ENCODE data around the gene KCNIP1. TPM values are rescaled to one million over a fixed set of nuclear protein-coding genes. Genes with fewer than 3 reads are reported as not detected.

KCNIP1 gene
- polyA plus RNA-seq, 1 of the 3 experiments (the other 2 are of a cell fraction), result 1.3 TPM

DNA sequence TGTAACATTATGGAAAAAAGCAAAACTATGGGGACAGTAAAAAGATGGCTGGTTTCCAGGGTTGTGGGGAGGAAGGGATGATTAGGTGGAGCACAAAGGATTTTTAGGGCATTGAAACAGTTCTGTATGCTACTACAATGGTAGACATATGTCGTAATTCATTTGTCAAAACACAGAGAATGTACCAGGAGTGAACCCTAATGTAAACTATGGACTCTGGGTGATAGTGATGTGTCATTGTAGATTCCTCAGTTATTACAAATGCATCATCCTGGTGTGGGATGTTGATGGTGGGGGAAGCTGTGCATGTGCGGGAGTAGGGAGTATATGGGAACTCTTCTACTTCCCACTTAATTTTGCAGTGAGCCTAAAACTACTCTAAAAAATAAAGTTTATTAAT lies 144.7 kb downstream of the KCNIP1 start:
- 54% methylated on average over 2 of the region's 2 CpGs for WGBS (ENCODE audit: low lambda C conversion rate)
- DNase-seq, result no peak
- no peak for TF ChIP-seq FOXM1 (IDR thresholded peaks at IDR 0.05; ENCODE audit: low read depth)
- no peak for TF ChIP-seq RXRA (IDR thresholded peaks at IDR 0.05; ENCODE audit: borderline replicate concordance, low read depth)
- TF ChIP-seq, protein P1, sequence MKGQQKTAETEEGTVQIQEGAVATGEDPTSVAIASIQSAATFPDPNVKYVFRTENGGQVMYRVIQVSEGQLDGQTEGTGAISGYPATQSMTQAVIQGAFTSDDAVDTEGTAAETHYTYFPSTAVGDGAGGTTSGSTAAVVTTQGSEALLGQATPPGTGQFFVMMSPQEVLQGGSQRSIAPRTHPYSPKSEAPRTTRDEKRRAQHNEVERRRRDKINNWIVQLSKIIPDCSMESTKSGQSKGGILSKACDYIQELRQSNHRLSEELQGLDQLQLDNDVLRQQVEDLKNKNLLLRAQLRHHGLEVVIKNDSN (IDR thresholded peaks at IDR 0.05; ENCODE audit: borderline replicate concordance, low read depth), result no peak
- TF ChIP-seq EZH2phosphoT487 (IDR thresholded peaks at IDR 0.05; ENCODE audit: borderline replicate concordance, low read depth), result no peak
- TF ChIP-seq, protein P2, sequence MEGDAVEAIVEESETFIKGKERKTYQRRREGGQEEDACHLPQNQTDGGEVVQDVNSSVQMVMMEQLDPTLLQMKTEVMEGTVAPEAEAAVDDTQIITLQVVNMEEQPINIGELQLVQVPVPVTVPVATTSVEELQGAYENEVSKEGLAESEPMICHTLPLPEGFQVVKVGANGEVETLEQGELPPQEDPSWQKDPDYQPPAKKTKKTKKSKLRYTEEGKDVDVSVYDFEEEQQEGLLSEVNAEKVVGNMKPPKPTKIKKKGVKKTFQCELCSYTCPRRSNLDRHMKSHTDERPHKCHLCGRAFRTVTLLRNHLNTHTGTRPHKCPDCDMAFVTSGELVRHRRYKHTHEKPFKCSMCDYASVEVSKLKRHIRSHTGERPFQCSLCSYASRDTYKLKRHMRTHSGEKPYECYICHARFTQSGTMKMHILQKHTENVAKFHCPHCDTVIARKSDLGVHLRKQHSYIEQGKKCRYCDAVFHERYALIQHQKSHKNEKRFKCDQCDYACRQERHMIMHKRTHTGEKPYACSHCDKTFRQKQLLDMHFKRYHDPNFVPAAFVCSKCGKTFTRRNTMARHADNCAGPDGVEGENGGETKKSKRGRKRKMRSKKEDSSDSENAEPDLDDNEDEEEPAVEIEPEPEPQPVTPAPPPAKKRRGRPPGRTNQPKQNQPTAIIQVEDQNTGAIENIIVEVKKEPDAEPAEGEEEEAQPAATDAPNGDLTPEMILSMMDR (IDR thresholded peaks at IDR 0.05), result no peak
- no peak for TF ChIP-seq FOSL2 (IDR thresholded peaks at IDR 0.05; ENCODE audit: borderline replicate concordance, low read depth)
- TF ChIP-seq, protein P3, sequence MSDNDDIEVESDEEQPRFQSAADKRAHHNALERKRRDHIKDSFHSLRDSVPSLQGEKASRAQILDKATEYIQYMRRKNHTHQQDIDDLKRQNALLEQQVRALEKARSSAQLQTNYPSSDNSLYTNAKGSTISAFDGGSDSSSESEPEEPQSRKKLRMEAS (IDR thresholded peaks at IDR 0.05; ENCODE audit: low read depth), result no peak
- no peak for TF ChIP-seq GABPA (IDR thresholded peaks at IDR 0.05; ENCODE audit: low read depth)
- TF ChIP-seq, protein P4, sequence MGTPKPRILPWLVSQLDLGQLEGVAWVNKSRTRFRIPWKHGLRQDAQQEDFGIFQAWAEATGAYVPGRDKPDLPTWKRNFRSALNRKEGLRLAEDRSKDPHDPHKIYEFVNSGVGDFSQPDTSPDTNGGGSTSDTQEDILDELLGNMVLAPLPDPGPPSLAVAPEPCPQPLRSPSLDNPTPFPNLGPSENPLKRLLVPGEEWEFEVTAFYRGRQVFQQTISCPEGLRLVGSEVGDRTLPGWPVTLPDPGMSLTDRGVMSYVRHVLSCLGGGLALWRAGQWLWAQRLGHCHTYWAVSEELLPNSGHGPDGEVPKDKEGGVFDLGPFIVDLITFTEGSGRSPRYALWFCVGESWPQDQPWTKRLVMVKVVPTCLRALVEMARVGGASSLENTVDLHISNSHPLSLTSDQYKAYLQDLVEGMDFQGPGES (IDR thresholded peaks at IDR 0.05; ENCODE audit: low read depth, low read length), result no peak
- TF ChIP-seq EP300 (IDR thresholded peaks at IDR 0.05; ENCODE audit: borderline replicate concordance in 1 of 2, low read depth in 1 of 2, low read length in 1 of 2), result no peak
- TF ChIP-seq SMC3 (IDR thresholded peaks at IDR 0.05; ENCODE audit: low read depth, low read length), result no peak
- no peak for TF ChIP-seq RAD21 (IDR thresholded peaks at IDR 0.05; ENCODE audit: low read length)
- Histone ChIP-seq H3K9me3 (no peaks in the 10 kb centered on the region), H3K27ac (ENCODE audit: low read depth in 2 of 2, low read length in 1 of 2) (no peak overlapping the region), H3K36me3 (replicated peaks in 1 of 2; ENCODE audit: control insufficient read depth in 1 of 2, insufficient read depth in 2 of 2, low read length in 1 of 2) (no peaks in the 10 kb centered on the region), H3K9me2 (no peaks in the 10 kb centered on the region), H3K79me2 (ENCODE audit: insufficient read depth) (no peaks in the 10 kb centered on the region), H4K20me1 (ENCODE audit: insufficient read depth) (no peaks in the 10 kb centered on the region), H3K27me3 (ENCODE audit: insufficient read depth) (no peaks in the 10 kb centered on the region; the same call in 1 of the 2 replicates), H3K4me3 (ENCODE audit: low read depth in 2 of 2, low read length in 1 of 2) (no peak overlapping the region), H3K9ac (no peak overlapping the region), H3K4me1 (ENCODE audit: control insufficient read depth in 1 of 2, insufficient read depth in 2 of 2, low read depth in 1 of 2, low read length in 1 of 2) (no peaks in the 10 kb centered on the region), H2AFZ (ENCODE audit: low read depth) (no peak overlapping the region), H3F3A (replicated peaks; ENCODE audit: insufficient read depth) (no peaks in the 10 kb centered on the region), H3K4me2 (no peak overlapping the region)
- ChIA-PET CTCF (interaction anchor here (0.9 to 2.3 kb wide), 3 partner anchors 10 to 23 kb away, joined by 3 to 10 read pairs (median 7); no protein-coding TSS in a partner anchor), POLR2A (no interaction called here)

DNA sequence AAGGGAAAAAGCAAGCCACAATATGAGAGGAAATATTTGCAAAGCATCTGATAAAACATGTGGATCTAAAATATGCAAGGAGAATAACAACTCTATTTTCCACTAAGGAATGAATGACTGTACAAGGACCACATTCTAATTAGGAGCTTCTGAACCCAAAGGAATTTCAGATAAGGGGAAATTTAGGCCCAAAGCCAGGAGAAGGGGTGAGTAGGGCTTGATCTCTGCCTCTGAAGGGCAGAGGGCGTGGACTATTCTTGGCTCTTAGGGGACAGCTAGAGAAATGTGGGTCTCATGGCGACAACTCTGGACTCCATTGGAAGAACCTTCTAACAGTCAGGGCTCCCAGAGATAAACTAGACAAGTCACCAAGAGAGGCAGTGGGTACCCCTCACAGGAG lies 147.0 kb downstream of the KCNIP1 start:
- POLR2A ChIA-PET, result no interaction called here
- TF ChIP-seq EP300 (IDR thresholded peaks at IDR 0.05; ENCODE audit: borderline replicate concordance in 1 of 2, low read depth in 1 of 2, low read length in 1 of 2) (no peak), YY1 (IDR thresholded peaks at IDR 0.05; ENCODE audit: low read depth) (no peak), ELF1 (IDR thresholded peaks at IDR 0.05) (no peak), GABPA (IDR thresholded peaks at IDR 0.05; ENCODE audit: low read depth) (no peak), GATA2 (CRISPR knock-in tag; IDR thresholded peaks at IDR 0.05) (no peak), MEF2A (IDR thresholded peaks at IDR 0.05; ENCODE audit: borderline replicate concordance, low read depth) (no peak), FOXM1 (IDR thresholded peaks at IDR 0.05; ENCODE audit: low read depth) (no peak), SIN3A (IDR thresholded peaks at IDR 0.05; ENCODE audit: borderline replicate concordance, low read depth, low read length) (no peak)
- TF ChIP-seq, protein P5, sequence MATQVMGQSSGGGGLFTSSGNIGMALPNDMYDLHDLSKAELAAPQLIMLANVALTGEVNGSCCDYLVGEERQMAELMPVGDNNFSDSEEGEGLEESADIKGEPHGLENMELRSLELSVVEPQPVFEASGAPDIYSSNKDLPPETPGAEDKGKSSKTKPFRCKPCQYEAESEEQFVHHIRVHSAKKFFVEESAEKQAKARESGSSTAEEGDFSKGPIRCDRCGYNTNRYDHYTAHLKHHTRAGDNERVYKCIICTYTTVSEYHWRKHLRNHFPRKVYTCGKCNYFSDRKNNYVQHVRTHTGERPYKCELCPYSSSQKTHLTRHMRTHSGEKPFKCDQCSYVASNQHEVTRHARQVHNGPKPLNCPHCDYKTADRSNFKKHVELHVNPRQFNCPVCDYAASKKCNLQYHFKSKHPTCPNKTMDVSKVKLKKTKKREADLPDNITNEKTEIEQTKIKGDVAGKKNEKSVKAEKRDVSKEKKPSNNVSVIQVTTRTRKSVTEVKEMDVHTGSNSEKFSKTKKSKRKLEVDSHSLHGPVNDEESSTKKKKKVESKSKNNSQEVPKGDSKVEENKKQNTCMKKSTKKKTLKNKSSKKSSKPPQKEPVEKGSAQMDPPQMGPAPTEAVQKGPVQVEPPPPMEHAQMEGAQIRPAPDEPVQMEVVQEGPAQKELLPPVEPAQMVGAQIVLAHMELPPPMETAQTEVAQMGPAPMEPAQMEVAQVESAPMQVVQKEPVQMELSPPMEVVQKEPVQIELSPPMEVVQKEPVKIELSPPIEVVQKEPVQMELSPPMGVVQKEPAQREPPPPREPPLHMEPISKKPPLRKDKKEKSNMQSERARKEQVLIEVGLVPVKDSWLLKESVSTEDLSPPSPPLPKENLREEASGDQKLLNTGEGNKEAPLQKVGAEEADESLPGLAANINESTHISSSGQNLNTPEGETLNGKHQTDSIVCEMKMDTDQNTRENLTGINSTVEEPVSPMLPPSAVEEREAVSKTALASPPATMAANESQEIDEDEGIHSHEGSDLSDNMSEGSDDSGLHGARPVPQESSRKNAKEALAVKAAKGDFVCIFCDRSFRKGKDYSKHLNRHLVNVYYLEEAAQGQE (IDR thresholded peaks at IDR 0.05; ENCODE audit: low read depth, low read length), result no peak
- TF ChIP-seq, protein P4 (IDR thresholded peaks at IDR 0.05; ENCODE audit: low read depth, low read length), result no peak

More for the DNA sequence above, 147.0 kb downstream of the KCNIP1 start:
- no peaks in the 10 kb centered on the region for H3K9me3 ChIP-seq
- H3F3A ChIP-seq (replicated peaks; ENCODE audit: insufficient read depth), result no peaks in the 10 kb centered on the region
- H2AFZ ChIP-seq (ENCODE audit: low read depth), result no peak overlapping the region
- no peak overlapping the region for H3K4me3 ChIP-seq (ENCODE audit: low read depth in 2 of 2, low read length in 1 of 2)
- no peak overlapping the region for H3K4me2 ChIP-seq
- no peak for DNase-seq
- peaks cover 4% of the 10 kb centered on the region; the same call in 1 of the 2 replicates for H3K27me3 ChIP-seq (ENCODE audit: insufficient read depth)
- H3K79me2 ChIP-seq (ENCODE audit: insufficient read depth), result no peaks in the 10 kb centered on the region
- no peak overlapping the region for H3K9ac ChIP-seq
- no peak overlapping the region for H3K27ac ChIP-seq (ENCODE audit: low read depth in 2 of 2, low read length in 1 of 2)
- H3K9me2 ChIP-seq, result no peaks in the 10 kb centered on the region
- no peaks in the 10 kb centered on the region for H3K4me1 ChIP-seq (ENCODE audit: control insufficient read depth in 1 of 2, insufficient read depth in 2 of 2, low read depth in 1 of 2, low read length in 1 of 2)
- CTCF ChIA-PET, result interaction anchor here (0.7 to 1.9 kb wide), 2 partner anchors 12 to 18 kb away, joined by 3 to 13 read pairs; no protein-coding TSS in a partner anchor
- no peaks in the 10 kb centered on the region for H4K20me1 ChIP-seq (ENCODE audit: insufficient read depth)
- WGBS (ENCODE audit: low lambda C conversion rate), result 31% methylated on average over 2 of the region's 2 CpGs
- H3K36me3 ChIP-seq (replicated peaks in 1 of 2; ENCODE audit: control insufficient read depth in 1 of 2, insufficient read depth in 2 of 2, low read length in 1 of 2), result no peaks in the 10 kb centered on the region

Data from SK-N-SH (cell line).